Measurements from ENCODE around the gene G6PC1.

Gene G6PC1

GRCh38 chr17:42937712-42938596 lies 37.4 kb downstream of the G6PC1 start:
- DNase-seq (ENCODE audit: low read depth in 2 of 2), result no peak

- DNase-seq (ENCODE audit: low read depth in 2 of 2), result no peak
These were observed 43.6 kb downstream of the G6PC1 start for GRCh38 chr17:42944211-42944610.

DNA sequence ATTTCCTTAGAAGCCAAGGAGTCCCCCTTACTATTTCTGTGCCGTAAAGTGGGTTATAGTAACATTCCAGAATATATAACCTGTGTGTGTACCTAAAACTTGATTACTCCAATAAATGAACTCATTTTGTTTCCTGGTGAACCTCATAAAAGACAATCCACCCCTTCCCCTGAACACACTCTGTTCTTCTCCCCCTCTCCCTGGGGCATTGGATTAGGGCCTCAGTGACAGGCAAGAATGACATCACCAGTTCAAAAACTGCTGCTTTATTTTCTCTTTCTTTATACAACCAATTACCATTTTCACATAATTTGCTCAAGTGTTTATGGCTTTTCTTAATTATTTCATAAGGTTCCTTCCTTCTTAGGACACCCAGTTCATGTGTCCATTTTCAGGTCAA lies 46.2 kb downstream of the G6PC1 start:
- no peak for DNase-seq (ENCODE audit: low read depth in 2 of 2)

DNA sequence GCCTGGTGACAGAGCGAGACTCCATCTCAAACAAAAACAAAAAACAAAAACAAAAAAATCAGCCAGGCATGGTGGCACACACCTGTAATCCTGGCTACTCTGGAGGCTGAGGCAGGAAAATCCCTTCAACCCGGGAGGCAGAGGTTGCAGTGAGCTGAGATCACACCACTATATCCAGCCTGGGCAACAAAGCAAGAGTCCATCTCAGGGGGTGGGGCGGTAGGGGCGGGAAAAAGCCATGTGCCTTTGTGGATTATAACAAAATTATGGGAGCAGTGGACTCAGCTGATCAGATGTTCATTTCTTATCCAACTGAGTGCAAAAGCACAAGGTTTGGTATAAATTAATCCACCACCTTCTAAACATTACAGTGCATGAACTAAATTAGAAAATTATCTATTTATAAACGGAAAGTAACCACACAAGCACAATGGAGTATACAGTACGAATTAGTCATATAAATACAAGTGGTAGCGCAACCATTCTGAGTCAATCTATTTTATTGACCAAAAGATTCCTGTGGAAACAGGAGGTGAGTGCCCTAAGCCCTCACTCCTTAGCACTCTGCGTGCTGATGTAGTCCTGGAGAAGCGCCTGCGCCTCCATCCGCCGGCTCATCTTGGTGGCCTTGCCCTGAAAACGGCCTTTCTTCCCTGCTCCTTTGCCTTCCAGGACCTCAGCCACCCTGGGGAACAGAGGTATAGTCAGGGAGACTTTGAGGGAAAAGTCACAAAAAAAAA lies 49.6 kb downstream of the G6PC1 start:
- DNase-seq (ENCODE audit: low read depth in 2 of 2), result no peak

Data from stimulated activated CD4-positive, alpha-beta T cell treated with anti-CD3 and anti-CD28 coated beads, Interleukin-1b, Interleukin-23, amount 100 ng/mL, for 4 hours (primary cell).